SIG-M5 (cell line): ENCODE measurements around the gene SLC35F3.

Experiments used
- DNase-seq: peaks from one replicate; lab custom pipeline; 2025; lab: John Stamatoyannopoulos, UW

Gene SLC35F3

DNA sequence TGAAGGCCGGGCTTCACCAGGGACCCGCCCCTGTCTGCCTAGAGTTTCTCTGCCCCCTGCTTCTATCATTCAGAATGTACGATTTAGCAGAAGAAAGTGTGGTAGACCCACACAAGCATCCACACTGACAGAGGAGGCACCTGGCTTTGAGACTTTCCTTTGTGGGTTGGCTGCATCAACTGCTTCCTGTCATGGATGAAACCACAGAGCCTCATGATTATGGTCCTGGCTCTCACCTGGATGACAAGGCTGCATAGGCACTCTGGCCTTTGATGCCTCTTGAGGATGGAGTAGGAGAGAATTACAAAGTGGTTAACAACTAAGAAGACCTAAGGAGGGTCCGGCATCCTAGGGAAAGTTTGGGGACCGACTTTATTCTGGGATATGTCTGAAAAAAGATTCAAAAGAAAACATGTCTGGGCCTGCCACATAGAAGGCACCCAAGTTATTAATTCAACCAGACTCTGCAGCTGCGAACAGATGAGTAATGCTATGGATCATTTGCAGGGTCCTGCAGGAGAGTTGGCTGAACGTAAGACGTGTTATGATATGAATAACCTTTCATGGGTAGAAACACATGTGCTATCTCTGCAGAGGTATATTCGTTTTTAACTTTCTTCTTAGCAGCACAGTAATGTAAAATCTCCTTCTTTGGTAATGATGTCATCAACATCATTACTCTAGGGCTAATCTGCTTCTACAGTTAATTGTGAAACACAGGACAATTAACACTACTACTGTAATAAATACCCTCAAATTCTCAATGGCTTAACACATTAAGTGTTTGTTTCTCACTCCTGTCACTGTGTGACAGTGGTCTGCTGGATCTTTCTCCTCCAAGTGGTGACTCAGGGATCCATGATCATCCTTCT is 136.2 kb downstream of the SLC35F3 start:
- no peak for DNase-seq

DNA sequence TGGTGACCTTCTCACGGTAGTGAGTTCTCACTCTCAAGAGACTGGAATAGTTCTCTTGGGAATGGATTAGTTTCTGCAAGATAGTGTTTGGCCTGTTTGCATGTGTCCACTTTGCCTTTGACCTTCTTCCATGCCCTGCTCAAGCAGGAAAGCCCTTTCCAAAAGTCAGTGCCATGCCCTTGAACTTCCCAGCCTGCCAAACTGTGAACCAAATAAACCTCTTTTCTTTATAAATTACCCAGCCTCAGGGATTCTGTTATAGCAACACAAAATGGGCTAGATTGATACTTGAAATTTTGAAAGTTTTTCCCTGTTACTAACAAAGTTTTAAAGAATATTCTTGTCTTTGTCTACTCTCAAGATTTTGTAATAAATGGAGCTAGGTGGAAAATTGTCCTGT is 139.6 kb downstream of the SLC35F3 start:
- no peak for DNase-seq

DNA sequence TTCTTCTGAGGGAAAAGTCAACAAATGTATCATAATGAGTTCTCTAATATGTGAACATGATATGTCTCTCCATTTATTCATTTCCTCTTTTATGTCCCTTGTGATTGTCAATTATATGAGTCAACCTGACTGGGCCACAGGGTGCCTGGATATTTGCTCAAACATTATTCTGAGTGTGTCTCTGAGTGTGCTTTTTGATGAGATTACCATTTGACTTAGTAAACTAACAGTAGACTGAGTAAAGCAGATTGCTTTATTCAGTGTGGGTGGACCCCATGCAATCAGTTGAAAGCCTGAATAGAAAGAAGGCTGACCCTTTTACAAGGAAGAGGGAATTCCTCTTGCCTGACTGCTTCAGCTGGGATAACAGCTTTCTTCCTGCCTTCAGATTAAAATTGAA is 142.6 kb downstream of the SLC35F3 start:
- no peak for DNase-seq

DNA sequence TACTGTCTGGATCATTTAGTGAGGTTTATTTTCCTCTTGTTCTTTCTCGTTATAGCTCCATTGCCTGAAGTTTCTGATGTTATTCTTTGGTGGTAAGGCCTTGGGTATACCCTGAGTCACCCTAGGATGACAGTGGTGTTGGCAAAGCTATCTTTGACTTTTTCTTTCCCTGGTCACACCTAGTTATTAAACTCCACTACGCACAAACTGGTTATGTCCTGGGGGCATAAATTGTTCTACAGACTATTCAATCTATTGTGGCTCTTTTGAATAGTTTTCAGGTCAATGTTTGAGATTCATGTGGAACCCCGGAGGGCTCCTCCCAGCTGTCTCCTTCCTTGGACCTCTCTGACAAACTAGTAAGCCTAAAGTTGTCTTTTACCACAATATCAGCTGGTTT is 157.7 kb downstream of the SLC35F3 start:
- no peak for DNase-seq

DNA sequence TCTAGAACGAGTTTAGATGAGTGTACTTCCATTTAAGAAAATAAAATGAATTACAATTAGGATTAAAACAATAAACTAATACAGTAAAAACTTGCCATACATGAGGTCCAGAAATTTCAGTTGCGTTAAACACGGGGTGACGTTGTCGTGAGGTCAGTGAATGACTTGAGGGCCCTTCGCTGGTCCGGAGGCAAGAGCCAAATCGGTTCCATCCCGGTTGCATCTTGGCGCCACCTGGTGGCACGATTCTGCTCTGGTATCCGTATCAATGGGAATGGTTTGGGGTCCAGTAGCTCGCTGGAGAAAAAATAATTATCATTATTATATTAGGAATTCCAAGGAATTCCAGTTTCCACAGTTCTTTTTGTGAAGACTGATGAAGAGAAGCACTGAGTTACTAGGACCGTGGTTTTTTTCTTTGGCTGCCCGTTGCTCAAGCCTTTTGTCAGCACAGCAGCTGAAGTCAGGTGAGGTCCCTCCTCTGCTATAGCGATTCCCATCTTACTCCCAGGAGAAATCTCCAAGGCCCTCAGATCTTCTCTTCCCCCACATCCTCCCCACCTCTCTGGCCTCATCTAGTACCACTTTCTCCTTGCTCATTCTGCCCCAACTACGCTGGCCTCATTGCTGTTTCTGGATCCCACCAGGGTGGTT is 161.4 kb downstream of the SLC35F3 start:
- no peak for DNase-seq

DNA sequence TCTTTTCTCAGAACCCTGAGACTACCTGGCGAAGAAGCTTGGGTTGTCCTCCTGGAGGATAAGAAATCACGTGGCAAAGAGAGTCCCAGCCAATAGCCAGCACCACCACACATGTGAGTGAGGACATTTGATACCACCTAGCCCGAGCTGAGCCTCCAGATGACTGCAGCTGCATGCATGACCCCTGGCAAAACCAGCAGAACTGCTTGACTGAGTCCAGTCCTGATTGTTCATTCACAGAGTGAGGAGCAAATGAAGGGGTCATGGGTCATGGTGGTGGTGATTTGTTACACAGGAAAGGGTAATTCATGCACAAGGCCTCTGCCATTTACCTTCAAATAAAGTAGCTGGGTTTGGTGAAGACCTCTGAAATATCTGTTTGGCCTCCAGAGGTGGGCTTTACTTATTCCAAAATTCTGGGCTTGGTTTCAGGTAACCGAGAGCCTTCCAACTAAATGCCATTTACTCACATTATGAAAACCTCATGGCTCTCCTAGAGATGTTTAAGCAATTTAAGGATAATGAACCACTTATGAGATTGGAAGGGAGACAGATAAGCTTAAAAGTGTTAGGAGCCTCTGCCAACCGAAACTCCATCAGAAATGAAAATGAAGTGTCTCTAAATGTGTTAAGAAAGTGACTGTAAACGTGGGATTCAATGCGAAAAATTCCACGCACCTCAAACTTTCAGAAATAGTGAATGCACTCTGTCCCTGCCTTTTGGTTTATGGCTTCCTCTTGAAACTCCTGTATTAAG is 163.3 kb downstream of the SLC35F3 start:
- no peak for DNase-seq

DNA sequence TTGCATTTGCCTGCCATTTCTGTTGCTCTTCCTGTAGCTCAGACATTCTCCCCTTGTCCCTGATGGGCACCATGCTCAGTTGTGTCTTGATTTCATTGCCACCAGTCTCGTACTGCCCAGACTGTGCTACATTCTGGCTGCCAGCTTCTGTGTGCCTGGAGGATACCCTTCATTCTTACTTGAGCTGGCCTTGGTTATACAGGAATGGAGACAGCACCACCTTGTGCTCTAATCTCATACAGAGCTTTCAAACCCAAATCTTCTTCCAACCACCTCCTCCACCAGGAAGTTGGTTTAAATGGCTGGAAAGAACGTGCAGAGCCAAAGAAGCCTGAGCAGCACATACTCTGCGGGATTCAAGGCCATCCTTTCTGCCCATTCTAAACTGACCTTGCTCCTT is 165.3 kb downstream of the SLC35F3 start:
- DNase-seq: no peak

DNA sequence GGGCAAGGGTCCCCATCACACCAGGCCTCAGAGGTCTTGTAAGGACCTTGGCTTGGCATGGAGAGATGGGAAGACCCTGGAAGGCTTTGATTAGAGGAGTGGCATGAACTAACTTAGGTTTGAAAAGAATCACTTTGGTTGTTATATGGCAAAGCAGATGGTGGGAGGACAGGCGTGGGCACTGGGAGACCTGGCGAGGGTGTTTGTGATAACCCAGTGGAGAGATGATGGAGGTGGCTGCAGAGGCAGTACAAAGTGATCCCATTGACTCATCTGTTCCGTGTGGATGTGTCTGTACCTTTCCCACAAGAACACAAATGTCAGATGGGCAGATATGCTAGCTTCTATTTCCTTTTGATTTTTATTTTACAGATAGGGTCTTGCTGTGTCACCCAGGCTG is 168.3 kb downstream of the SLC35F3 start:
- DNase-seq: no peak

DNA sequence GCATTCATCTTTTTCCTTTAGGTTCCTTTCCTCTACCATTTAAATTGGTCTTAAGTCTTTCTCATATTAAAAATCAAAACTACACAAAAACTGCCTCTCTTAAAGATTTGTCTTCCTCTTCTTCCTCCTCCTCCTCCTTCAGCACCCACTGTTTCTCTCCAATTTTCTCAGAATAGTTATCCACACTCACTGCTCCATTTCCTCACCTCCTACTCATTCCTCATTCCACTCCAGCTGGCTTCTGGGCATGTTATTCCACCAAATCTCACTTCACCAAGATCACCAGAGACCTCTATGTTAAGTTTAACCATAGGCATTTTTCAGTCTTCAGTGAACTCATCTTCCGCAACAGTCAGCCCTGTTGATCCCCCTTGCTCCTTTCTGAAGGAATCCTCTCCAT is 173.7 kb downstream of the SLC35F3 start:
- DNase-seq: no peak

DNA sequence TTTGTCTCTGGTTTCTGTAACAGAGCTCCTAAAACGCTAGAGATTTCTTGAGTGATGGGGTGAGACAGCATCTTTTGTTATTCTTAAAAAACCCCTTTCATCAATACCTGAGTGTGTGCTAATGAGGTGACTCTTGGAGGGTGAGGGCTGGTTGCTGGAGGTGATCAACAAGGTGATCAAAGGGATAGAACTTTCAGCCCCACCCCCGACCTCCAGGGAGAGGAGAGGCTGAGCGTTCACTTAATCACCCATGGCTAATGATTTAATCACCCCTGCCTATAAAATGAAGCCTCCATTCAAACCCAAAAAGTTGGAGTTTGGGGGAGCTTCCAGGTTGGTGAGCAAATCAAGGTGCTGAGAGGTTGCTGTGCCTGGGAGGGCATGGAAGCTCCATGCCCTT is 175.4 kb downstream of the SLC35F3 start:
- DNase-seq: no peak

GRCh38 chr1:234083460-234083859 is 179.0 kb downstream of the SLC35F3 start:
- no peak for DNase-seq

- no peak for DNase-seq
Measured at GRCh38 chr1:234089396-234089795, 184.9 kb downstream of the SLC35F3 start.

GRCh38 chr1:234090212-234091064 is 186.0 kb downstream of the SLC35F3 start:
- no peak for DNase-seq

- no peak for DNase-seq
Measured at GRCh38 chr1:234091065-234091401, 186.6 kb downstream of the SLC35F3 start.

GRCh38 chr1:234091876-234092275 is 187.4 kb downstream of the SLC35F3 start:
- DNase-seq: no peak

DNA sequence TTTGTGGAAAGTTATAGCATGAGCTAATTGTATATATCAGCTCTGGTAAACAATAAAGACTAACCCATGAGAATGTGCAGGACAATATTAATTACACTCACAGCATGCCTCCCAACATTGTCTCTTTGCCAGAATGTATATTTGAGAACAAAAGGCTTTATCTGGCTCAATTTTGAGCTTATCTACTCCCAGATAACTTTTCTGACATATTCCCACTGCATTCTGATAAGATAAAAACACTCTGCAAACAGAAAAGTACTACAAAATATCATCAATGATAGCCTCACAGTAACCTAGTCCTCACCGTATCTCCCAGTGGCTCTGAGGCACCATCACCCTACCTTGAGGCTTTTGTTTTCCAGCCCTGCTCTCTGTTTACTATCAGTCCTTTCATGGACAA is 188.6 kb downstream of the SLC35F3 start:
- DNase-seq: no peak

GRCh38 chr1:234093741-234094140 is 189.3 kb downstream of the SLC35F3 start:
- no peak for DNase-seq

DNA sequence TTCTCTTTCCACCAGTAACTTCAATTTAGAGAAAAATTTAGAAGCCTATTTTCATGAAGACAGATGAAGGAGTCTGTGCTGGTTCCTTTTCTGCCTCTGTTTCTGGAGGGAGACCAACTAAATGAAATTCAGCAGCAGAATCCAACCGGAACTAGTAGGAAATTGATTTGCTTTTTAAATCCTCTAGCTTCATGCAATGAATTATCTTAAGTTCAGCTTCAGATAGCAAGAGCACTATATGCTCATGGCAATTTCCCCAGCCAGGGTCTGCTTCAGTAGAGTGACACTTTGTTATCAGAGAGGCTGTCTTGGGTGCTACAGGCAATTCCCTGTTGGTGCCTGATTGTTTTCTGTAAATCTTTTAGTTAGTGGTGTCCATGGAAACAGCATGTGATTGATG is 189.7 kb downstream of the SLC35F3 start:
- DNase-seq: no peak

- DNase-seq: no peak
Measured at GRCh38 chr1:234096161-234096770, 191.8 kb downstream of the SLC35F3 start.

- no peak for DNase-seq
Measured at GRCh38 chr1:234102583-234102982, 198.1 kb downstream of the SLC35F3 start.

- no peak for DNase-seq
Measured at GRCh38 chr1:234103198-234103597, 198.7 kb downstream of the SLC35F3 start.

GRCh38 chr1:234106032-234106431 is 201.6 kb downstream of the SLC35F3 start:
- no peak for DNase-seq
